Measurements from ENCODE around the gene NDEL1. TPM values are rescaled to one million over a fixed set of nuclear protein-coding genes. Genes with fewer than 3 reads are reported as not detected.

Gene NDEL1
- total RNA-seq, 1 experiment from 2014 or later, result 38.4 TPM

- no peaks in the 10 kb centered on the region for H3K4me1 ChIP-seq (ENCODE audit: insufficient read depth, low read length)
Observed at GRCh38 chr17:8413938-8414337, 21.7 kb upstream of the NDEL1 start.

More at GRCh38 chr17:8413938-8414337, 21.7 kb upstream of the NDEL1 start:
- no peak overlapping the region for H2BK15ac ChIP-seq (ENCODE audit: low read depth, low read length)
- H3K36me3 Mint-ChIP-seq (ENCODE audit: insufficient read depth in 1 of 3, low read depth in 3 of 3), result no peaks in the 10 kb centered on the region
- TF ChIP-seq, protein P1, sequence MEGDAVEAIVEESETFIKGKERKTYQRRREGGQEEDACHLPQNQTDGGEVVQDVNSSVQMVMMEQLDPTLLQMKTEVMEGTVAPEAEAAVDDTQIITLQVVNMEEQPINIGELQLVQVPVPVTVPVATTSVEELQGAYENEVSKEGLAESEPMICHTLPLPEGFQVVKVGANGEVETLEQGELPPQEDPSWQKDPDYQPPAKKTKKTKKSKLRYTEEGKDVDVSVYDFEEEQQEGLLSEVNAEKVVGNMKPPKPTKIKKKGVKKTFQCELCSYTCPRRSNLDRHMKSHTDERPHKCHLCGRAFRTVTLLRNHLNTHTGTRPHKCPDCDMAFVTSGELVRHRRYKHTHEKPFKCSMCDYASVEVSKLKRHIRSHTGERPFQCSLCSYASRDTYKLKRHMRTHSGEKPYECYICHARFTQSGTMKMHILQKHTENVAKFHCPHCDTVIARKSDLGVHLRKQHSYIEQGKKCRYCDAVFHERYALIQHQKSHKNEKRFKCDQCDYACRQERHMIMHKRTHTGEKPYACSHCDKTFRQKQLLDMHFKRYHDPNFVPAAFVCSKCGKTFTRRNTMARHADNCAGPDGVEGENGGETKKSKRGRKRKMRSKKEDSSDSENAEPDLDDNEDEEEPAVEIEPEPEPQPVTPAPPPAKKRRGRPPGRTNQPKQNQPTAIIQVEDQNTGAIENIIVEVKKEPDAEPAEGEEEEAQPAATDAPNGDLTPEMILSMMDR (conservative IDR thresholded peaks at IDR 0.05), result no peak
- no peak overlapping the region for H3K18ac ChIP-seq (ENCODE audit: insufficient read length, low read depth, low read length)
- H3K56ac ChIP-seq (ENCODE audit: insufficient read length, low read depth, low read length), result no peak overlapping the region
- H3K9ac ChIP-seq (ENCODE audit: extremely low read depth, insufficient read length, low read length), result no peak overlapping the region
- no peak overlapping the region for H3K4me3 Mint-ChIP-seq
- H3K27me3 ChIP-seq (ENCODE audit: insufficient read depth, low read length), result no peaks in the 10 kb centered on the region
- no peak overlapping the region for H3K27ac ChIP-seq (ENCODE audit: insufficient read length, low read depth, low read length)
- H2BK20ac ChIP-seq (ENCODE audit: low read depth, low read length, poor library complexity, severe bottlenecking), result no peak overlapping the region
- H3K9me3 ChIP-seq (ENCODE audit: control insufficient read depth, low read depth, low read length), result no peaks in the 10 kb centered on the region
- H4K20me1 ChIP-seq (ENCODE audit: control insufficient read depth, insufficient read depth, insufficient read length), result no peaks in the 10 kb centered on the region
- no peaks in the 10 kb centered on the region for H3K79me2 ChIP-seq (ENCODE audit: insufficient read depth, low read length)
- H2BK5ac ChIP-seq (ENCODE audit: insufficient read length, low read length), result no peak overlapping the region
- no peak overlapping the region for H3K27ac Mint-ChIP-seq
- no peaks in the 10 kb centered on the region for H3K79me1 ChIP-seq (ENCODE audit: insufficient read depth, low read depth, low read length, poor library complexity, severe bottlenecking)
- H3K23me2 ChIP-seq (ENCODE audit: insufficient read length, low read depth, low read length, poor library complexity, severe bottlenecking), result no peaks in the 10 kb centered on the region
- H4K8ac ChIP-seq (replicated peaks; ENCODE audit: insufficient read length, low read depth, low read length), result no peak overlapping the region
- no peak overlapping the region for H4K91ac ChIP-seq (ENCODE audit: insufficient read length, low read depth, low read length)
- H3K4me1 Mint-ChIP-seq, result peaks cover 7 to 8% of the 10 kb centered on the region in 2 experiments; a peak in 3 of 4 replicates
- no peak overlapping the region for H2AK5ac ChIP-seq (ENCODE audit: insufficient read length, low read length)
- H2BK12ac ChIP-seq (ENCODE audit: insufficient read length, low read depth, low read length), result no peak overlapping the region
- no peak overlapping the region for H2AFZ ChIP-seq (ENCODE audit: low read length)
- H3K4me2 ChIP-seq (ENCODE audit: insufficient read depth, insufficient read length, low read length), result no peak overlapping the region
- no peaks in the 10 kb centered on the region for H3K9me3 Mint-ChIP-seq
- peaks cover 12% of the 10 kb centered on the region for H3K27me3 Mint-ChIP-seq (ENCODE audit: low read depth)
- no peak overlapping the region for H3K4ac ChIP-seq (ENCODE audit: low read depth, low read length)
- no peak overlapping the region for H3K14ac ChIP-seq (ENCODE audit: insufficient read depth, low read length)
- no peak for DNase-seq
- no peak overlapping the region for H4K5ac ChIP-seq (ENCODE audit: insufficient read length, low read depth, low read length)
- no peak overlapping the region for H3T11ph ChIP-seq (ENCODE audit: low read length)
- no peak overlapping the region for H2BK120ac ChIP-seq (ENCODE audit: low read depth, low read length, poor library complexity, severe bottlenecking)
- no peak overlapping the region for H3K23ac ChIP-seq (ENCODE audit: insufficient read length, low read depth, low read length)

All from H9 (cell line).